ENCODE data around the gene BCAR3.

GRCh38 chr1:93701629-93702028, 20.0 kb upstream of the BCAR3 start:
- TF ChIP-seq CTCF (IDR thresholded peaks at IDR 0.05; ENCODE audit: borderline replicate concordance, extremely low read depth, low read length, poor library complexity, severe bottlenecking), result no peak
- no peak for TF ChIP-seq EZH2 (IDR thresholded peaks at IDR 0.05; ENCODE audit: borderline replicate concordance, low read depth, low read length, severe bottlenecking)
